ENCODE measurements around the gene BACH2.

BACH2 gene

GRCh38 chr6:90304308-90304707 is 7.7 kb upstream of the BACH2 start:
- TF ChIP-seq CTCF (IDR thresholded peaks at IDR 0.05; ENCODE audit: extremely low read depth, insufficient read depth, missing control alignments) = no peak
- in situ Hi-C loops (cut with MboI; ENCODE audit: low pct_unique_long_range_greater_than_20kb, low sequenced_read_pairs, unreplicated experiment) = no loop called here
- no peak for DNase-seq (ENCODE audit: low spot score)

- no peak for TF ChIP-seq CTCF (IDR thresholded peaks at IDR 0.05; ENCODE audit: extremely low read depth, insufficient read depth, missing control alignments)
- in situ Hi-C loops (cut with MboI; ENCODE audit: low pct_unique_long_range_greater_than_20kb, low sequenced_read_pairs, unreplicated experiment) = no loop called here
- no peak for DNase-seq (ENCODE audit: low spot score)
Measured at GRCh38 chr6:90303039-90303438, 6.4 kb upstream of the BACH2 start.

GRCh38 chr6:90302320-90302719 is 5.7 kb upstream of the BACH2 start:
- in situ Hi-C loops (cut with MboI; ENCODE audit: low pct_unique_long_range_greater_than_20kb, low sequenced_read_pairs, unreplicated experiment) = no loop called here
- no peak for DNase-seq (ENCODE audit: low spot score)
- TF ChIP-seq CTCF (IDR thresholded peaks at IDR 0.05; ENCODE audit: extremely low read depth, insufficient read depth, missing control alignments) = no peak

- no peak for DNase-seq (ENCODE audit: low spot score)
- in situ Hi-C loops (cut with MboI; ENCODE audit: low pct_unique_long_range_greater_than_20kb, low sequenced_read_pairs, unreplicated experiment) = no loop called here
- no peak for TF ChIP-seq CTCF (IDR thresholded peaks at IDR 0.05; ENCODE audit: extremely low read depth, insufficient read depth, missing control alignments)
Measured at GRCh38 chr6:90301816-90302215, 5.2 kb upstream of the BACH2 start.

GRCh38 chr6:90298459-90299053 is 1.9 kb upstream of the BACH2 start:
- DNase-seq (ENCODE audit: low spot score) = no peak
- in situ Hi-C loops (cut with MboI; ENCODE audit: low pct_unique_long_range_greater_than_20kb, low sequenced_read_pairs, unreplicated experiment) = no loop called here
- no peak for TF ChIP-seq CTCF (IDR thresholded peaks at IDR 0.05; ENCODE audit: extremely low read depth, insufficient read depth, missing control alignments)

GRCh38 chr6:90297867-90298381 is 1.3 kb upstream of the BACH2 start:
- in situ Hi-C loops (cut with MboI; ENCODE audit: low pct_unique_long_range_greater_than_20kb, low sequenced_read_pairs, unreplicated experiment) = no loop called here
- DNase-seq (ENCODE audit: low spot score) = no peak
- TF ChIP-seq CTCF (IDR thresholded peaks at IDR 0.05; ENCODE audit: extremely low read depth, insufficient read depth, missing control alignments) = no peak

Measured in GM13977 (cell line).